IPS-20b (cell line): ENCODE data around the gene HPS3.
"Not testable (repeated sequence)": the region's sequence is repeated elsewhere in the genome, so short reads cannot be mapped to it uniquely, and the experiment has no call there.

Source experiments
- H3K27ac ChIP-seq: one replicate; pipeline ENCODE4 v1.5.1; 2013; ENCODE audit warnings: low read length
- H3K27me3 ChIP-seq: 2 replicates; pipeline ENCODE4 v1.6.1; 2013; ENCODE audit warnings: mild to moderate bottlenecking, low read length, inconsistent platforms; ENCODE audit not compliant: insufficient read depth
- H3K36me3 ChIP-seq: 2 replicates; pipeline ENCODE4 v1.6.1; 2013; ENCODE audit warnings: low read depth, mild to moderate bottlenecking, inconsistent platforms, low read length, moderate library complexity; ENCODE audit not compliant: insufficient read depth
- H3K4me1 ChIP-seq: 2 replicates; pipeline ENCODE4 v1.6.1; 2013; ENCODE audit warnings: mild to moderate bottlenecking, control low read depth, inconsistent platforms, low read length, moderate library complexity; ENCODE audit not compliant: insufficient read depth
- H3K4me3 ChIP-seq: 2 replicates; pipeline ENCODE4 v1.5.1; 2013; ENCODE audit warnings: mild to moderate bottlenecking, low read length, inconsistent platforms
- H3K9ac ChIP-seq: 2 replicates; pipeline ENCODE4 v1.6.1; 2013; ENCODE audit warnings: low read depth, mild to moderate bottlenecking, inconsistent platforms, low read length, moderate library complexity
- H3K9me3 ChIP-seq: 2 replicates; pipeline ENCODE4 v1.6.1; 2013; ENCODE audit warnings: mild to moderate bottlenecking, low read depth, low read length, inconsistent platforms; ENCODE audit not compliant: insufficient read depth

The HPS3 gene

DNA sequence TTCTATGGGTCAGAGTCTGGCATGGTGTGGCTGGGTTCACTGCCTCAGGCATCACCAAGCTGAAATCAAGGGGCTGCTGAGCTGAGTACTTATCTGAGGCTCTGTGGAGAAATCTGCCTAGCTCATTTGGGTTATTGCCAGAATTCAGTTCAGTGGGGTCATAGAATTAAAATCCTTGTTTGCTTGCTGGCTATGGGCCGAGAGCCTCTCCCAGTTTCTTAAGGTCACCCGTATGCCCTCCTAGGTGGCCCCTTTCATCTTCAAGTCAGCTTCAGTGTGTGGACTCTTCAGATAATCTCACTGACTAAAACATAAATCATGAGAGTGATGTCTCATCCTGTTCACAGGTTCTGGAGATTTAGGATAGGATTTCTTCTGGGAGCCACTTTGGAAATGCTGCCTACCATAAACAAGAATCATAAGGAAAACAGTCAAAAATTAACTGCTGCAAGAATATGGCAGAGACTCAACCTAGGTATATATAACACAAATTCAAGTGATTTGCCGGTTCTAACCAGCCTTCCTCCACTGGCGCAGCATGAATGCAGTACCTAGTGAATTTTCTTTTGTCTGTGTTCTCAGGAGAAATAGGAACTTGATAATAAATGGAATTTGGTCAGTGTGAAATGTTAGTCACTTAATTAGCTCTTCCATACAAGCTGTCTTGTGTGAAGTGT, 86.9 kb downstream of the HPS3 start:
- Histone ChIP-seq H3K27ac (no peak overlapping the region), H3K36me3 (no peaks in the 10 kb centered on the region)

DNA sequence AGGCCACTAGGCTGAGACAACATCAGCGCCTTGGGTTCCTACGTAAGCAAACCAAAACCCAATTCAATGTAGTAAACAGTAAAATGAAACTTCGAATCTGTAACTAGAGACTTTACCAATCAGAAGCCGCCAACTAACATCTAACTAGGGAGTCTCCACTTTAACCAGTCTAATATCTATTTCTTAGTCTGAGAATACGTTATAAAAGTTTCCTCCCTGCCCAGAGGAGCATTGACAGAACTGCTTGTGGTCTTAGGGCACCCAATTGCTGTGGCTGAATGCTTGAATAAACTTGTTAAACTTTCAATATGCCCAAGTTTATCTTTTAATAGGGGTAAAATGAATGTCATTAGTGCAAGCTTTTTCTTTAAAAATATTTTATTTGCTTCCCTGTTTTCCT, 87.9 kb downstream of the HPS3 start:
- Histone ChIP-seq H3K36me3 (no peaks in the 10 kb centered on the region), H3K27ac (no peak overlapping the region), H3K9ac (no peak overlapping the region), H3K27me3 (no peaks in the 10 kb centered on the region), H3K9me3 (no peaks in the 10 kb centered on the region), H3K4me3 (no peak overlapping the region), H3K4me1 (peaks cover 2% of the 10 kb centered on the region; the same call in 1 of the 2 replicates)

More for the DNA sequence above, 86.9 kb downstream of the HPS3 start:
- H3K27me3 ChIP-seq, result no peaks in the 10 kb centered on the region
- no peak overlapping the region for H3K9ac ChIP-seq
- H3K4me3 ChIP-seq, result no peak overlapping the region
- peaks cover 2% of the 10 kb centered on the region; the same call in 1 of the 2 replicates for H3K4me1 ChIP-seq
- H3K9me3 ChIP-seq, result no peaks in the 10 kb centered on the region

DNA sequence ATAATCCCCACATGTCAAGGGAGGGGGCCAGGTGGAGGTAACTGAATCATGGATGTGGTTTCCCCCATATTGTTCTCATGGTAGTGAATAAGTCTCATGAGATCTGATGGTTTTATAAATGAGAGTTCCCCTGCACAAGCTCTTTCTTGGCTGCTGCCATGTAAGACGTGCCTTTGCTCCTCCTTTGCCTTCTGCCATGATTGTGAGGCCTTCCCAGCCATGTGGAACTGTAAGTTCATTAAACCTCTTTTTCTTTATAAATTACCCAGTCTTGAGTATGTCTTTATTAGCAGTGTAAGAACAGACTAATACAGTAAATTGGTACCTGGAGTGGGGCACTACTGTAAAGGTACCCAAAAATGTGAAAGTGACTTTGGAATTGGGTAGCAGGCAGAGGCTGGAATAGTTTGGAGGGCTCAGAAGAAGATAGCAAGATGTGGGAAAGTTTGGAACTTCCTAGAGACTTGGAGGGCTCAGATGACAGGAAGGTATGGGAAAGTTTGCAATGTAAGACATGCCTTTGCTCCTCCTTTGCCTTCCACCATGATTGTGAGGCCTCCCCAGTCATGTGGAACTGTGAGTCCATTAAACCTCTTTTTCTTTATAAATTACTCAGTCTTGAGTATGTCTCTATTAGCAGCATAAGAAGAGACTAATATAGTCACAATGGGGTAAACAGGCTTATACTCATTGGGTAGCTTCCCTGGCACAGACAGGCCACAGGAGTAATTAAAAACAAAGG, 90.1 kb downstream of the HPS3 start:
- not testable (repeated sequence) for H3K36me3 ChIP-seq, H3K4me3 ChIP-seq, H3K27ac ChIP-seq, H3K9me3 ChIP-seq, H3K4me1 ChIP-seq, H3K9ac ChIP-seq, H3K27me3 ChIP-seq

DNA sequence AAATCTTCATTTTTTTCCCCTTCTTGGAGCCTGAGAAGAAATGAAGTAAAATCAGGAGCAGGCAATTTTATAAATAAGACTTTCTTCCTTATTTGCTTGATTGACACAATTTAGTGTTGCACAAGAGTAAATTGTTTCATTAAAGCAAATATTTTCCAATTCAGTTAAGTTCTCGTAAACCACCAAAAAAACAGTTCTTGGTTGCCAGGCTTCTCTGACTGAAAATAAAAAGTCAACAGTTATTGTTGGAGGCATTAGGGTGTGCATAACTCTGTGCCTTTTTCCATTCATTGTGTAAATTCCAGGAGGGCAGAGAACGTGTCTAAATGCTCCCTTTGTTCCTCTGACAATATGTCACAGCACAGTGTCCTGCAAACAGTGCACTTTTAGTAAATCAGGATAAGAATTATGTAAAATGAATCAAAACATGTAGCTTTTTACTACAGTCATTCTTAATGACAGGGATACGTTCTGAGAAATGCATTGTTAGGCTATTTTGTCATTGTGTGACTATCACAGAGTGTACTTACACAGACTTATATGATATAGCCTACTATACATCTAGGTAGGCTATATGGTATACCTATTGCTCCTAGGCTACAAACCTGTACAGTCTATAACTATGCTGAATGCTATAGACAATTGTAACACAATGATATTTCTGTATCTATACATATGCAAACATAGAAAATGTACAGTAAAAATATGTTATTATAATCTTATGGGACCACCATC, 92.5 kb downstream of the HPS3 start, which contains the start of gene CP:
Gene CP, minus strand, starts transcription at position 47 of the 735 bp plus-strand sequence. Its CDS starts 37 bp downstream, at position 10.
- no peak within 1 kb of the TSS for H3K9ac ChIP-seq
- H3K36me3 ChIP-seq, result no peaks in the 10 kb centered on the region

More for the DNA sequence above, 92.5 kb downstream of the HPS3 start, which contains the start of gene CP:
- no peak within 1 kb of the TSS for H3K27ac ChIP-seq
- no peaks in the 10 kb centered on the region; the same call in 1 of the 2 replicates for H3K4me1 ChIP-seq
- no peaks in the 10 kb centered on the region for H3K27me3 ChIP-seq
- no peaks in the 10 kb centered on the region for H3K9me3 ChIP-seq
- H3K4me3 ChIP-seq, result no peak within 1 kb of the TSS
